Measurements from ENCODE around the gene MAP3K10. TPM values are rescaled to one million over a fixed set of nuclear protein-coding genes. Genes with fewer than 3 reads are reported as not detected.
A peak's percentile ranks its signal among the peaks of the same experiment; 100 is the strongest.

The MAP3K10 gene
- total RNA-seq, 2 experiments from 2014 or later: 20.8 to 21.7 TPM

DNA sequence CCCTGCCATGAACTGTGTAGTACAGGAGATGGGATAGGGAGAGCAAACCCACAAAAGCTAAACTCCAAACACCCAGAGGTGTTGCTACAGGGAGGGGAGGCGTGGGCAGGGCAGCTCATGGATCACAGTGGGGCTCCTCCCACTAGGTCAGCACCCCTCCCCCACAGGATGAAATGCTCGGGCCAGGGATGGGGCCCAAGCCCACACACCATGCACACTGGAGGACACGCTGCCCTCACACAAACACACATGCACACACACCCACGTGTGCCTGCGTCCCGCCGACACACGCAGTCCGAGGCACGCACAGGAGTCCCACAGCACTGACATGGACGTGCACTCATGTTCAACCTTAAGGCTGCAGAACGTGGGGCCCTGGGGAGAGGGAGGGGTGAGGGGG lies 41.3 kb downstream of the MAP3K10 start:
- no peaks in the 10 kb centered on the region for H3K27me3 ChIP-seq (ENCODE audit: control insufficient read depth in 1 of 2, insufficient read depth in 2 of 2, low read length in 2 of 2)
- no peaks in the 10 kb centered on the region for H3K9me3 ChIP-seq (ENCODE audit: control insufficient read depth in 1 of 2, insufficient read depth in 1 of 2, low read length in 2 of 2)
- H3K36me3 Mint-ChIP-seq (ENCODE audit: low read depth): peaks cover 37% of the 10 kb centered on the region
- intact Hi-C loops (cut with DNase I, micrococcal nuclease): no loop called here
- H3K36me3 ChIP-seq (ENCODE audit: insufficient read depth, low read length): peaks cover 41% of the 10 kb centered on the region
- CTCF ChIA-PET: no interaction called here
- no peaks in the 10 kb centered on the region for H3K4me1 ChIP-seq (ENCODE audit: insufficient read depth, low read length)
- H3K4me3 ChIP-seq (ENCODE audit: low read length): no peak overlapping the region
- POLR2A ChIA-PET: no interaction called here
- H3K27ac Mint-ChIP-seq: no peak overlapping the region
- H3K9me3 Mint-ChIP-seq: no peaks in the 10 kb centered on the region
- TF ChIP-seq, protein P1, sequence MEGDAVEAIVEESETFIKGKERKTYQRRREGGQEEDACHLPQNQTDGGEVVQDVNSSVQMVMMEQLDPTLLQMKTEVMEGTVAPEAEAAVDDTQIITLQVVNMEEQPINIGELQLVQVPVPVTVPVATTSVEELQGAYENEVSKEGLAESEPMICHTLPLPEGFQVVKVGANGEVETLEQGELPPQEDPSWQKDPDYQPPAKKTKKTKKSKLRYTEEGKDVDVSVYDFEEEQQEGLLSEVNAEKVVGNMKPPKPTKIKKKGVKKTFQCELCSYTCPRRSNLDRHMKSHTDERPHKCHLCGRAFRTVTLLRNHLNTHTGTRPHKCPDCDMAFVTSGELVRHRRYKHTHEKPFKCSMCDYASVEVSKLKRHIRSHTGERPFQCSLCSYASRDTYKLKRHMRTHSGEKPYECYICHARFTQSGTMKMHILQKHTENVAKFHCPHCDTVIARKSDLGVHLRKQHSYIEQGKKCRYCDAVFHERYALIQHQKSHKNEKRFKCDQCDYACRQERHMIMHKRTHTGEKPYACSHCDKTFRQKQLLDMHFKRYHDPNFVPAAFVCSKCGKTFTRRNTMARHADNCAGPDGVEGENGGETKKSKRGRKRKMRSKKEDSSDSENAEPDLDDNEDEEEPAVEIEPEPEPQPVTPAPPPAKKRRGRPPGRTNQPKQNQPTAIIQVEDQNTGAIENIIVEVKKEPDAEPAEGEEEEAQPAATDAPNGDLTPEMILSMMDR (IDR thresholded peaks at IDR 0.05): no peak
- H3K4me3 Mint-ChIP-seq: no peak overlapping the region
- ATAC-seq (ENCODE audit: poor library complexity) (no peak), DNase-seq (no peak)
- H3K27ac ChIP-seq (ENCODE audit: low read depth in 1 of 2, low read length in 2 of 2): no peak overlapping the region
- peaks cover 12% of the 10 kb centered on the region for H3K4me1 Mint-ChIP-seq (ENCODE audit: low read depth)
- peaks cover 5% of the 10 kb centered on the region for H3K27me3 Mint-ChIP-seq

DNA sequence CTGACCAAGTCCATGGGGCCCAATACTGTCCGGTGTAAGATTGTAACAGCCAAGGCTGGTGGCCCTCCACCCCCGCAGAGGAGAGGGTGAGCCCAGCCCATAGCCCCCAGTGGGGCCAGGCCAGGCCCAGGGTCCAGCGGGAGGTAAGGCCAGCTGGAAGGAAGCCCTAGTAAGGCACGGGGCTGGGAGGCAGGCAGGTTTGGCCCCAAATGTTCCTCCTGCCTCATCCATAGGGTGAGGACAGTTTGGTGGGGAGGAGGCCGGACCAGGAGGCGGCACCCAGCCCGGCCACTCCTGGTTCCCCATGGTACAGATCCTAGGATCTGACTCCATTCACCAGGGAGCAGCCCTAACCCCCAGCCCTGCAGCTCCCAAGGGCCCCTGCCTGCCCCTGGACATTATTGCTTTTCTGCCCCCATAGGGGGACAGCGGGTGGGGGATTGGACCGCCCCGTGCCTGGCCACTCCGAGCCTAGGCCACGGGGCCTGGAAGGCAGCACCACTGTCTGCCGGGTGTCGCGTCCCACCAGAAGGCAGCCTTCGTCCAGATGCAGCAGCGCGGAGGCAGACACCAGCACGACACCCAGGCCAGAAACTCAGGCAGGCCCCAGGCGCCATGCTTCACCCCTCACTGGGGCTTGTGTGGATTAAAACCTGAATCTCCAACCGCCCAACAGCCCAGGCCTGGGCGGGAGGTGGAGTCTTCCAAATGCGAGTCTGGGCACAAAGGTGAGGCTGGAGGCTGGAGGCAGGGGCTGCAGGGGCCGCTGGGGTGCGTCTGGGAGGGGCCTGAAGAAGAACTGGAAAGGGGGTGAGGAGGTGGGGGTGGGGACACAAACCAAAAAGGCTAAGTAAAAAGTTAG lies 42.0 kb downstream of the MAP3K10 start:
- Mint-ChIP-seq H3K27ac (no peak overlapping the region), H3K36me3 (ENCODE audit: low read depth) (peaks cover 44% of the 10 kb centered on the region), H3K4me1 (ENCODE audit: low read depth) (peaks cover 12% of the 10 kb centered on the region), H3K9me3 (no peaks in the 10 kb centered on the region), H3K27me3 (peaks cover 5% of the 10 kb centered on the region), H3K4me3 (no peak overlapping the region)
- no peaks in the 10 kb centered on the region for H3K9me3 ChIP-seq (ENCODE audit: control insufficient read depth in 1 of 2, insufficient read depth in 1 of 2, low read length in 2 of 2)
- DNase-seq (no peak), ATAC-seq (ENCODE audit: poor library complexity) (no peak)
- TF ChIP-seq, protein P1 (IDR thresholded peaks at IDR 0.05): no peak
- POLR2A ChIA-PET: no interaction called here
- H3K36me3 ChIP-seq (ENCODE audit: insufficient read depth, low read length): peaks cover 48% of the 10 kb centered on the region
- H3K27me3 ChIP-seq (ENCODE audit: control insufficient read depth in 1 of 2, insufficient read depth in 2 of 2, low read length in 2 of 2): no peaks in the 10 kb centered on the region
- intact Hi-C loops (cut with DNase I, micrococcal nuclease): no loop called here
- CTCF ChIA-PET: no interaction called here
- H3K4me3 ChIP-seq (ENCODE audit: low read length): no peak overlapping the region
- no peaks in the 10 kb centered on the region for H3K4me1 ChIP-seq (ENCODE audit: insufficient read depth, low read length)
- H3K27ac ChIP-seq (ENCODE audit: low read depth in 1 of 2, low read length in 2 of 2): no peak overlapping the region

- Mint-ChIP-seq H3K27me3 (peaks cover 5% of the 10 kb centered on the region), H3K36me3 (ENCODE audit: low read depth) (peaks cover 51% of the 10 kb centered on the region), H3K27ac (peak overlapping the region; percentile 59), H3K9me3 (no peaks in the 10 kb centered on the region), H3K4me1 (ENCODE audit: low read depth) (peaks cover 11% of the 10 kb centered on the region), H3K4me3 (no peak overlapping the region)
- TF ChIP-seq, protein P1 (IDR thresholded peaks at IDR 0.05): no peak
- POLR2A ChIA-PET: no interaction called here
- intact Hi-C loops (cut with DNase I, micrococcal nuclease): no loop called here
- Histone ChIP-seq H3K4me1 (ENCODE audit: insufficient read depth, low read length) (no peaks in the 10 kb centered on the region), H3K9me3 (ENCODE audit: control insufficient read depth in 1 of 2, insufficient read depth in 1 of 2, low read length in 2 of 2) (no peaks in the 10 kb centered on the region), H3K27ac (ENCODE audit: low read depth in 1 of 2, low read length in 2 of 2) (no peak overlapping the region), H3K27me3 (ENCODE audit: control insufficient read depth in 1 of 2, insufficient read depth in 2 of 2, low read length in 2 of 2) (no peaks in the 10 kb centered on the region), H3K36me3 (ENCODE audit: insufficient read depth, low read length) (peaks cover 55% of the 10 kb centered on the region), H3K4me3 (ENCODE audit: low read length) (no peak overlapping the region)
- CTCF ChIA-PET: no interaction called here
- no peak for ATAC-seq (ENCODE audit: poor library complexity)
- no peak for DNase-seq
Observed at GRCh38 chr19:40233811-40234389, 42.7 kb downstream of the MAP3K10 start.
